CD4-positive, alpha-beta T cell treated with Interleukin-2 at 100 ng/mL for 4 hours (primary cell): Measurements from ENCODE around the gene PPFIA3.
"Not testable (repeated sequence)": the region's sequence is repeated elsewhere in the genome, so short reads cannot be mapped to it uniquely, and the experiment has no call there.

ENCODE experiments used
- DNase-seq: peaks from one replicate; pipeline ENCODE4 v3.0.0-alpha.2; 2020; ENCODE audit warnings: low spot score

PPFIA3 gene

DNA sequence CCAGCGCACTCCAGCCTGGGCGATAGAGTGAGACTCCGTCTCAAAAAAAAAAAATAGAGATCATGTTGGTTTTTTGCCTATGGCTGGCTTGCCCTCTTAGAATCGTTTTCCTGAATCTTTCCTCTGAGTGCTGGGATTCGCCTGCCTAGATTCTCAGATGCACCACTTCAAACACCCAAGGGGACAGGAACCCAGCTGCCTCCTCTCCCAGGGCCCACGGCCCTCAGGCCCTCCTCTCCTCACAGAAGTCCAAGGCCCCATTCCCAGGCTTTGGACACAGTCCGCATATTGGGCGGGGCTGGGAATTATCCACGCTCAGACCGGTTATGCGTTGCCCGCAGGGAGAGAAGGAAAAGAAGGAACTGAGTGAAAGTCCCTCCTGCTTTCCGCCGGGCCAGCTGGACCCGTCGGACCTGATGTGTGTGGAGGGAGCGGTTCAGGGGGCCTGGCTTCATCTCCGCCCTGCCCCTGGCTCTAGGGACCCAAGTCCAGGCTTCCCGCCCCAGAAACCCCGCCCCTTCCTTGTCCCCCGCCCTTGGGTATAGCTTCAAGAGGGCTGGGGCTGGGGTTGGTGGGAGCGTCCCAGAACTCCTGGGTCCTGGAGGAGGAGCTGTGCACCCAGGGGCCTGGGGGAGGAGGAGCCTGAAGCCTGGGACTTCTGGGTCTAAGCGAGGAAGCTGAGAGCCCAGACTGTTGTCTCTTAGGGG is 5.8 kb downstream of the PPFIA3 start:
- DNase-seq, result no peak

DNA sequence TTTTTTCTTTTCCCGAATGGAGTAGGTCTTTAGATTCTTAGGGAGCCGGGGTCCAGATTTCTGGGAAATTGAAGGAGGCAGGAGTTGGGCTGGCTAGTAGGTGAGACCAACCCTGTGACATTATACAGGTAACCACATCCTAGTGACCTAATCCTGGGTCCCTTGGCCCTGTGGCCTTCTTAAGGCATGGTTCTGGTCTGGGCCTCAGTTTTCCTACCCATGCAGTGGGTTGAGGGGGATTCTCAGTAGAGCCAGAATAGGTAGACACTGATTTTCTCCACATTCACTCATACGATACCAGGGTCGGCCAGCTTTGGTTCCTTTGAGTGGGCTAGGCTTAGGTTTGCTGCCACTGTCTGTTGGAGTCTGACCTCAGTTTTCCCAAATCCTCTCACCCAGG is 7.2 kb downstream of the PPFIA3 start:
- no peak for DNase-seq

GRCh38 chr19:49127225-49127624 is 7.9 kb downstream of the PPFIA3 start:
- DNase-seq, result not testable (repeated sequence)

- DNase-seq, result peak; percentile 95
Measured at GRCh38 chr19:49127674-49128544, 8.6 kb downstream of the PPFIA3 start.

DNA sequence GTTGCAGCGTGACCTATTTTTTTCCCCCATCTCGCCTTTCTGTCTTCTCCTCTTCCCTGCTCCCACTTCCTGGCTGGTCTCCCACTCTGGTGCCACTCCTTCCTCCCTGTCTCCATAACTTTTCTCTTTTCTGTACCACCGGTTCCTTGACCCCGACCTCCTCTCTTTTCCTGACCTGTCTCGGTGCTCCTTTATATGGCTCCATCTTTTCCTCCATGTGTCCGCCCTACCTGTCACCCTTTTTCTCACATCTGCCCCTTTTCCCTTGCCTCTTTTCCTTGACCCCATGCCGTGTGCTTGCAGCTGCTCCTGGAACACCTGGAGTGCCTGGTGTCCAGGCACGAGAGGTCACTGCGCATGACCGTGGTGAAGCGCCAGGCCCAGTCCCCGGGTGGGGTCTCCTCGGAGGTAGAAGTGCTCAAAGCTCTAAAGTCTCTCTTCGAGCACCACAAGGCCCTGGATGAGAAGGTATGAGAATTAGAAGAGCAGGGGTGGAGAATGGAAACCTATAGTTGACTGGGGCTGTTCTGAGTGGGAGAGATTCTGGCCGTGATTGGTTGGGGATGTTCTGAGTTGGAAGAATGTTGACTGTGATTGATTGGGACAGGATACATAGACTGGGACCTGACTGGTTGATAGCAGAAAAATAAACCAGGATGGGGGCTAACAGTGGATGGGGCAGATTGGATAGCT is 9.3 kb downstream of the PPFIA3 start:
- DNase-seq, result no peak

DNA sequence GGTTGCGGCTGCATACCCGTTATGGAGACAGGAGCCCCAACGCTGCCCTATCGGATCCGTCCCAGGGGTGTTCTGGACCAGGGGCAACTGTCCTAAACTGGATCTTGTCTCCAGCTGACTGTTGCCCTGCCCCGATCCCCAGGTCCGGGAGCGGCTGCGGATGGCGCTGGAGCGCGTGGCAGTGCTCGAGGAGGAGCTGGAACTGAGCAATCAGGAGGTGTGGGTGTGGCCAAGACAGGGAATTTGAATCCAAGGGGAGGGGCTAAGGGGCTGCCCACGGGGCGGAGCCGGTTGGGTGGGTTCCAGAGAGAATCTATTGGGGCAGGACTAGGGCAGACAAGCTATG is 9.9 kb downstream of the PPFIA3 start:
- no peak for DNase-seq

GRCh38 chr19:49130325-49130724 is 11.0 kb downstream of the PPFIA3 start:
- DNase-seq, result no peak

- no peak for DNase-seq
Measured at GRCh38 chr19:49132974-49133609, 13.7 kb downstream of the PPFIA3 start.

DNA sequence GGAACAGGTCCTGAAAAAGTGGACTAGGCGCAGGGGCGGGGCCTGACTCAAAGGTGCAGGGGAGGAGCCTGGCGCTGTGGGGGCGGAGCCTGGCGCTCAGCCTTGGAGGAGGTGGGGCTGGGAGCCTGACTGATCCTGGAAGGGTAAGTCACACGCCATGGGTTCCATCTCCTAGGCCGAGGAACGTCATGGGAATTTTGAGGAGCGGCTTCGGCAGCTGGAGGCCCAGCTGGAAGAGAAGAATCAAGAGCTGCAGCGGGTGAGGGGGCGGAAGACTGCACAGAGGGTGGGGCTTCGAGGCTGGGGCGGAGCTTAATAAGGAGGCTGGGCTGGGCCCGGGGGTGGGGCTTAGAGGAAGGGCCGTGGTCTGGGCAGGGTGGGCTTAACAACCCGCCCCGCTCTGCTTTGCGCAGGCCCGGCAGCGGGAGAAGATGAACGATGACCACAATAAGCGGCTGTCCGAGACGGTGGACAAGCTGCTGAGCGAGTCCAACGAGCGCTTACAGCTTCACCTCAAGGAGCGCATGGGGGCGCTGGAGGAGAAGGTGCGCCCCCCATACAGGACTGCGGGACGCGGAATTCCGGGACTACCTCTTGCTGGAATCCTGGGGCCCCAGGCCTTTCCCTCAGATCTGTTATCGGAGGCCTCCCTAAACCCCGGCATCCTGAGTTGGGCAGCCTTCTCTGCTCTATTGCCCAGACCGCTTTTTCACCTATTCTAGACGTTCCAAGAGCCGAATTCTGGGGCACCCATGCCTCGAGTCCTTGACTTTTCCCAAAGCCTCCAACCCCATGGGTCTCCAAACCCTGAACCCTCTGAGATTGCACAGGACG is 14.5 kb downstream of the PPFIA3 start:
- peak; percentile 34 for DNase-seq

DNA sequence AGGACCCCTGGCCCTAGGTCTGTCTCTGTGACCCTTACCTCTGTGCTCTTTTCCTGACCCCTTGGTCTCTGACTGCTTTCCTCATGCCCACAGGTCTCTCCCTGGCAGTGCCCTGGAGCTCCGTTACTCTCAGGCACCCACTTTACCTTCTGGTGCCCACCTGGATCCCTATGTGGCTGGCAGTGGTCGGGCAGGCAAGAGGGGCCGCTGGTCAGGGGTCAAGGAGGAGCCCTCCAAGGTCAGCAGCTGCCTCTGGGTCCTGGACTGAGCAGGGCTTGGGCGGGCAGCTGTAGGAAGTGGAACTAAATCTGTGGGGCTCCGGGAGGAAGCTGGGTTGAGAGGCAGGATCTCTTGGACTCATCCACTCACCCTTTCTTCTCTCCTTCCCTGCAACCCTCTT is 16.3 kb downstream of the PPFIA3 start:
- DNase-seq, result no peak

- DNase-seq, result no peak
Measured at GRCh38 chr19:49136771-49137171, 17.4 kb downstream of the PPFIA3 start.

- DNase-seq, result no peak
Measured at GRCh38 chr19:49140951-49141350, 21.6 kb downstream of the PPFIA3 start.

DNA sequence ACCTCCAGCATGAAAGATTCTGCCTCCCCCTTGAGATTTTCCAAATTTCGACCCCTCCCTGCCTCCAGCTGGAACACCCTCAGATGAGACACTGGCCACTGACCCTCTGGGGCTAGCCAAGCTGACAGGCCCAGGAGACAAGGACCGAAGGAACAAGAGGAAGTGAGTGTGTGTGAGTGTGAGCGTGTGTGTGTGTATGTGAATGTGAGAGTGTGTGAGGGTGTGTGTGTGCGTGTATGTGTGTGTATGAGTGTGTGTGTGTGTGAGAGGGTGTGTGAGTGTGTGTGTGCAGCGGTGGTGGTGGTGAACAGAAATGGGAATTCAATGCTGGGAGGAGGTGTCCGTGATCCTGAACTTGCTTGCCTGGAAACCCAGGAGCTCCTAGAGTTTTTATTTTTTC is 22.0 kb downstream of the PPFIA3 start:
- DNase-seq, result no peak

GRCh38 chr19:49142866-49143335 is 23.6 kb downstream of the PPFIA3 start:
- peak; percentile 47 for DNase-seq

- peak; percentile 73 for DNase-seq
Measured at GRCh38 chr19:49145573-49146407, 26.4 kb downstream of the PPFIA3 start.

DNA sequence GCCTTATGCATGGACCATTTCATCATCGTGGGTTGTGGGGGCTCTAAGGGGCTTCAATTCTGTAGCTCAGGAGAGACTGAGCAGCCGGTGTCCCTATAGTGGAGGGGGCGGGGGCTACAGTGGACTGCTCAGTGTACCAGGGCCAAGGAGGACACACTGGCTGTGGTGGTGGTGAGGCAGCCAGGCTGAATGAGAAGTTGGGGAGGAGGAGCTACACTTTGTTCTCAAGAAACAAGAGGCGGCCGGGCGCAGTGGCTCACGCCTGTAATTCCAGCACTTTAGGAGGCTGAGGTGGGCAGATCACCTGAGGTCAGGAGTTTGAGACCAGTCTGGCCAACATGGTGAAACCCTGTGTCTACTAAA is 27.0 kb downstream of the PPFIA3 start:
- DNase-seq, result not testable (repeated sequence)

GRCh38 chr19:49148044-49148682 is 28.8 kb downstream of the PPFIA3 start:
- no peak for DNase-seq

DNA sequence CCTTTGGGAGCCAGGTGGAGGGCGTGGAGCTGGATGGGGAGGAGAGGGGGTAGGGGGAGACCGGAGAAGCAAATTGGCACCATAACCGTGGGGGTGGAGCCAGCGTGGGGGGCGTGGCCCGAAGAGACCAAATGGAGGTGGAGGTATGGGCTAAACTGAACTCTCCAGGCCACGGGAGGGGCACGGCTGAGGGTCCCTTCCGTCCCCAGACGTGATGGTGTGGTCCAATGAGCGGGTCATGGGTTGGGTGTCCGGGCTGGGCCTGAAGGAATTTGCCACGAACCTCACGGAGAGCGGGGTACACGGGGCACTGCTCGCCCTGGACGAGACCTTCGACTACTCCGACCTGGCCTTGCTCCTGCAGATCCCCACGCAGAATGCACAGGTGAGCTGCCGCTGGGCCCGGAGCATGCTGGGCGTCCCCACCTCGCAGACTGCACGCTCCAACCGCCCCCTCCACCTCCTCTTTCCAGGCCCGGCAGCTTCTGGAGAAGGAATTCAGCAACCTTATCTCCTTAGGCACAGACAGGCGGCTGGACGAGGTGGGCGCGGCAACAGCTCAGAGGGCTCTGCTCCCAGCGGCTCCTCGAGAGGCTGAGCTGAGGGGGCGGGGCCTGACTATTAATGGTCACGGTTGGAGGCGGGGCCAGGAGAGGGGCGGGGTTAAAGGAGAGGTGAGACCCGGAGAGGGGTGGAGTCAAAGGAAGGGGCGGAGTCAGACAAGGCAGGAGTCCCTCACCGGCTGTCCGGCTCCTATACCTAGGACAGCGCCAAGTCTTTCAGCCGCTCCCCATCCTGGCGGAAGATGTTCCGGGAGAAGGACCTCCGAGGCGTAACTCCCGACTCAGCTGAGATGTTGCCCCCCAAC is 29.7 kb downstream of the PPFIA3 start:
- DNase-seq, result peak; percentile 73

DNA sequence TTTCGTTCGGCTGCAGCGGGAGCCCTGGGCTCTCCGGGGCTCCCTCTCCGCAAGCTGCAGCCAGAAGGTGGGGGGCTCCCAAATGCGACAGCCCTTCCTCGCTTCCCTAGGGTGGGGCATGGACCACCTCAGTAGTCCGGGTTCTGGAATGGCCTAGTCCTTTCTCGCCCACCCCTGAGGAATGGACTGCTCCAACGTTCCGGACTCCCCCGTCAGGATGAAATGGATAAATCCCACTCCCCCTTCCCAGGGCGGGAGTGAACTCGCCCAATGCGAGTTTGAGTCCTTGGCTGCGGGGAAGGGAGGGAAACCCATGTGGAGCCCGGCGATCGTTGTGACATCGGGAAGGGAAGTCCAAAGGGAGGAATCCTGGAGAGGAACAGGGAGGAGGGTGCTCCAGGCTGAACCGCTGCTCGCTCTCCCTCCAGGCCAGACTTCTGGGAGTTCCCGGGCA is 30.3 kb downstream of the PPFIA3 start:
- DNase-seq, result no peak
